Activated CD8-positive, alpha-beta memory T cell treated with anti-CD3 and anti-CD28 coated beads for 4 hours (primary cell): ENCODE measurements around the gene HOXB6.

Source experiments
- DNase-seq, 2 donors: peaks; one replicate each; pipeline ENCODE4 v3.0.0-alpha.2; 2020; ENCODE audit warnings: low read depth in 2 of 2

Gene HOXB6

GRCh38 chr17:48579471-48579759 lies 25.4 kb downstream of the HOXB6 start:
- DNase-seq, result no peak

GRCh38 chr17:48578616-48579470 lies 25.9 kb downstream of the HOXB6 start:
- no peak for DNase-seq

GRCh38 chr17:48577946-48578615 lies 26.7 kb downstream of the HOXB6 start, which contains the start of gene HOXB4:
Gene HOXB4 (minus strand): TSS chr17:48578350. CDS start chr17:48578319, 31 bp downstream.
- DNase-seq, result peak in 1 of 2 donors; percentile 43

DNA sequence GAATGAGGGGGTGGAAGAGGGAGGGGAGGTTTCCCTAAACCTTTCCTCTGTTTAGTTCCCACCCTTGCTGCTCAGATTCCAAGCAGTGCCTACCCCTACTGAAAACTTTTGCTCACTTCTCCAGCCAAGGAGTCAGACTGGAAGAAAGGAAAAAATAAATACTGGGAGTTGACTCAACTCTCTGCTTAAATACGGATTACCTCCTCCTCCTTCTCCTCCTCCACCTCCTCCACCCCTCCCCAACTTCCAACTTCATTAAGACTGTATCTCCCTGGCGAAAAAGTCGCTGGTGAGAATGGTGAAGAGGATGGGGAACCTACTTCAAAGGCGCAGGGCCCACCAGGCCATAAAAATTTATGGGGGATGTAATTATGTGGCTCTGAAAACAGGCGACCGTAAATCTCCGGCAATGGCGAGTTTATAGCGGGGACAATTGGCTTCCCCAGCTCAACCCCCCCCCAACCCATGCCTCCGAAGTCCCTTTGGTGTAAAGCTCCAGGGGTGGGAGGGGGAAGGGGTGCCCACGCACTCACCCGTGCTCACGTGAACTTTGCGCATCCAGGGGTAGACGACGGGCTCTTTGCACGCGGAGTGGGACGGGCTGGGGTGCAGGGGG lies 27.3 kb downstream of the HOXB6 start:
- DNase-seq, result no peak

GRCh38 chr17:48576479-48577309 lies 28.1 kb downstream of the HOXB6 start:
- DNase-seq, result no peak

- no peak for DNase-seq
Observed at GRCh38 chr17:48575673-48576478, 28.9 kb downstream of the HOXB6 start.

GRCh38 chr17:48575066-48575582 lies 29.7 kb downstream of the HOXB6 start:
- no peak for DNase-seq

- no peak for DNase-seq
Observed at GRCh38 chr17:48574505-48575065, 30.2 kb downstream of the HOXB6 start.

GRCh38 chr17:48571826-48572417 lies 32.9 kb downstream of the HOXB6 start:
- DNase-seq, result no peak

DNA sequence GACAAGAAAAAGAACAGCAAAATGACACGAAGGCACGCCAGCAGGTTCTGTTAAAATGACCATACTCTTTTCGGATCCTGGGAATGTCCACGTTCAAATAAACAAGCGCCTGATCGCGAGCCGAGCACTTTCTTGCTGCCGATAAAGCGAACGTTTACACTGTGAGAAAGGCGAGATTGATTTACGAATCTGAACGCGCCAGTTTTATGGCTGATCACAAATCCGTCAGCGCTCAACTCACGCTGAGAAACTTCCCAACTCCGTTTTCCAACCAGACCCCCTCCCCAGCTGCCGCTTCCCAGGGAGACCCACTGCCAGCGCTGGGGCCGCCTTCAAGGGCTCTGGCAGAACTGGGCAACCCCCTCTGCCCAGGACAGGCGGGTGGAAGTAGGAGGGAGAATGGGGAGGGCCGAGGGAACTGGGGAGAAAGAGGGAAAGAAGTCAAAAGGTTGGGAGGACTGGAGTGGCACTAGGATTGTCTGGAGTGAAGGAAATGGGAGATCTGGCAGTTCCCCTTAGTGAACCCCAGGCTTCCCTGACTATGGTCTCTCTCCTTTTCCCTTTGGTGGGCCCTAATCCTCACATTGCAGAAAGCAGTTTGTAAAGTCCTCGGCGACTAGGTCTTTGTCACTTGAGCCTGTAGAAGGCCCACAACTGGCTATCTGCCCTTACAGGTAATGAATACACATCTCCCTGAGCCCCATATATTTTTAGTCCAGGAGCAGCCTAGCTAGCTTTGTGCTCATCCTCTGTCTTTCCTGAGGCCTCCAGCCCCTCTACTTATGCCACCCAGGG lies 33.6 kb downstream of the HOXB6 start:
- DNase-seq, result no peak

DNA sequence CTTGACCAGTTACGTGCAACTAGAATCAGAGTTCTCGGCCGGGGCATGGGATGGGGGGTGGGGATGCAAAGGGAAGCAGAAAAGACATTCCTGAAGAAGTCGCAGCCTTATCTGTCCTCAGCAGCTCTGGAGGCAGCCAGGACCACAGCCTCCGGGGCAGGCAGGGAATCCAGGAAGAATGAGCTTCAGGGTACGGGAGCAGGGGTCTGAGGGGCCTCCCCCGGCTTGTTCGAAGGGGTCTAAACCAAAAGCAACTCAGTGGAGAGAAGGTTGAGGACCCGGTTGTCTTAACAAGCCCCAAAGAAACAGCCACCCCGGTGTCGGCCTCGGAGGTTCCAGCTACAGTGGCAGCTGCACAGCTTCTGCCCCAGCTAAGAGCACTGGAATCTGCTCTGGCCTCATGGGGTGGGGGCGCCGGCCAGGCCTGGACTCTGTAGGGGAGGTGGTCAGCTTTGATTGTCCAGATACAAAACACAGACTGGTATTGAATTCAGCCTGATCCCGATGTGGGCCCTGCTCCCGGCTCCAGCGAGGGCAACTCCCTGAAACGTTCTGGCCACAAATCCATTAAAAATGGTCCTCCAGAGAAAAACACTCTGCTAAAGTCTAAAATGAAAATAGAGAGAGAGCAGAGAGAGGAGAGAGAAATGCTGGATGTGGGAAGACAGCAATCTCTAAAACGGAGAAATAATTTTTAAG lies 34.3 kb downstream of the HOXB6 start:
- no peak for DNase-seq

DNA sequence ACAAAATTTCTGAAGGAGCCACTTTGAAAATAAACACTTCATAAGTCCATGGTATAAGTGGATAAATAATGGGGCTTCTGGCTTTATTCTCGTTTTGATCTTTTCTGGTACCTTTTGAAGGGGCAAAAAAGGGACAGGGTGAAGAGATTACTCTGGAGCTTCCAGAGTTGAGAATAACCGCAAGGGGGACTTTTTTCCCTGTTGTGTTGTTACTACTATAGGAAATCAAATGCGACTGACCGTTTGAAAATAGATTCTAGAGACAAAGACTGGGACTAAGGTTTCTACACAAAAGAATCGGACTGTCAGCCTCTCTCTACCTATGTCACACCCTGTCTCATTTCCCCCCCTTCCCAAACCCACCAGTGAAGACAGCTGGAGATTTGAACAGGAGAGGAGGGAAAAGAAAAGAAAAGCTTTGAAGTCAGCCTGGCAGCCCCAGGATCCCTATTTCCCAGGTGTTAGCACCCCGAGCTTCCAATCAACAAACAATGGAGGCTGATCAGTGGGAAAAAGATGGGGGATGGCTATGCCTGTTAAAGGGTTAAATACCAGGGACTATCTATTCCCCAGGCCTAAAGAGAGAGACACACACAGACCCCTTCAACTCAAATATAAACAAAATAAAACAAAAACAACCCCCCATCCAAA lies 35.0 kb downstream of the HOXB6 start:
- no peak for DNase-seq

DNA sequence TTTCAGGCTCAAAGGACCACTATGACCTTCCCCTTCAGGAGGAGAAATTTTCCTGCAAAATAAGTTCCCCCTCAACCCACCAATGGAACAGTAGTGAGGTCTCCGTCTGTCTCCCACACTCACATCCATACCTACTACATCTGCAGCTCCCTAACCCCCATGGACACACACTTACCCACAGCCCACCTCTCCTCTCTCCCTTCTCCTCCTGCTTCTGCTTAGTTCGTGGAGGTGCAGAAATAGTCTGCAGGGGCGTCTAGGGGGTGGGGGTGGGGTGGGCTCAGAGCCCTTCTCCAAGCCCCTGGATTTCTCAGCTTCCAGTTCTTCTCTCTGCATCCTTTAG lies 35.6 kb downstream of the HOXB6 start:
- no peak for DNase-seq

GRCh38 chr17:48568499-48569239 lies 36.1 kb downstream of the HOXB6 start:
- DNase-seq, result no peak

- no peak for DNase-seq
Observed at GRCh38 chr17:48567646-48568354, 37.0 kb downstream of the HOXB6 start.

- DNase-seq, result no peak
Observed at GRCh38 chr17:48567209-48567608, 37.6 kb downstream of the HOXB6 start.

DNA sequence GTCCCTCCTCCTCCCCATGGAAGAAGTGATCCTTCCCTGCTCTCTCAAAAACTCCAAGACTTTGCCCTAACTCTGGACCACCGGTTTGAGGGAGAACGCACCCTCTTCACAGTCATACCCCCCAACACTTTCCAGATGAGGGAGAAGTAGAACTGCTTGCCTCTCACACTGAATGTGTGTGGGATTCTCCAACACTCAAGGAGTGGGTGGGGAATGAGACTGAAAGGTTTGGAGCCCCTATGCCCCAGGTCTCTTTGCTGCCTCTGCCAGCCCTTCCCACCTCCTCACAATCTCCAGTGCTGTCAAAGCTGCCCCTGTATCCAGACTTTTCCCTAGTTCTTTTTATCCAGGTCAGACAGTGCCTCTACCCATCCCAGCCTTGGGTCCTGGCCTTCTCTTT lies 38.1 kb downstream of the HOXB6 start:
- DNase-seq, result no peak
